ENCODE results near the gene GALP. TPM values are rescaled to one million over a fixed set of nuclear protein-coding genes. Genes with fewer than 3 reads are reported as not detected.
A peak's percentile ranks its signal among the peaks of the same experiment; 100 is the strongest.
"Not testable (repeated sequence)": the region's sequence is repeated elsewhere in the genome, so short reads cannot be mapped to it uniquely, and the experiment has no call there.

GALP gene
- total RNA-seq, 1 donor from 2014 or later = not detected

GRCh38 chr19:56211718-56212117, 35.9 kb downstream of the GALP start:
- DNase-seq (ENCODE audit: low read depth) (no peak), FAIRE-seq (no peak)
- no peaks in the 10 kb centered on the region for H3K27me3 ChIP-seq (ENCODE audit: control insufficient read depth, insufficient read depth, low read length)
- no peak for TF ChIP-seq CTCF (IDR thresholded peaks at IDR 0.05; ENCODE audit: insufficient read depth, low read length, severe bottlenecking)
- no peak overlapping the region for H3K4me3 ChIP-seq (ENCODE audit: low read depth, low read length)
- no peaks in the 10 kb centered on the region for H3K36me3 ChIP-seq (ENCODE audit: control insufficient read depth, insufficient read depth, low read length)

- peak overlapping the region; percentile 36 for H3K4me3 ChIP-seq (ENCODE audit: low read depth, low read length)
- TF ChIP-seq CTCF (IDR thresholded peaks at IDR 0.05; ENCODE audit: insufficient read depth, low read length, severe bottlenecking) = no peak
- FAIRE-seq = no peak
- H3K36me3 ChIP-seq (ENCODE audit: control insufficient read depth, insufficient read depth, low read length) = no peaks in the 10 kb centered on the region
- peak; percentile 85 for DNase-seq (ENCODE audit: low read depth)
- H3K27me3 ChIP-seq (ENCODE audit: control insufficient read depth, insufficient read depth, low read length) = no peaks in the 10 kb centered on the region
Measured at GRCh38 chr19:56217039-56217949, 41.5 kb downstream of the GALP start.

- no peak for DNase-seq (ENCODE audit: low read depth)
Measured at GRCh38 chr19:56218961-56219360, 43.2 kb downstream of the GALP start.

GRCh38 chr19:56221442-56221841, 45.6 kb downstream of the GALP start:
- not testable (repeated sequence) for H3K4me3 ChIP-seq (ENCODE audit: low read depth, low read length); H3K36me3 ChIP-seq (ENCODE audit: control insufficient read depth, insufficient read depth, low read length); H3K27me3 ChIP-seq (ENCODE audit: control insufficient read depth, insufficient read depth, low read length)
- FAIRE-seq (peak; percentile 47), DNase-seq (ENCODE audit: low read depth) (peak; percentile 10)
- TF ChIP-seq CTCF (IDR thresholded peaks at IDR 0.05; ENCODE audit: insufficient read depth, low read length, severe bottlenecking) = peak; percentile 37

More at GRCh38 chr19:56218961-56219360, 43.2 kb downstream of the GALP start:
- no peaks in the 10 kb centered on the region for H3K36me3 ChIP-seq (ENCODE audit: control insufficient read depth, insufficient read depth, low read length)
- H3K27me3 ChIP-seq (ENCODE audit: control insufficient read depth, insufficient read depth, low read length) = no peaks in the 10 kb centered on the region
- no peak overlapping the region for H3K4me3 ChIP-seq (ENCODE audit: low read depth, low read length)
- no peak for TF ChIP-seq CTCF (IDR thresholded peaks at IDR 0.05; ENCODE audit: insufficient read depth, low read length, severe bottlenecking)
- no peak for FAIRE-seq

GRCh38 chr19:56221851-56222250, 46.0 kb downstream of the GALP start:
- H3K27me3 ChIP-seq (ENCODE audit: control insufficient read depth, insufficient read depth, low read length) = no peaks in the 10 kb centered on the region
- DNase-seq (ENCODE audit: low read depth) (no peak), FAIRE-seq (no peak)
- H3K4me3 ChIP-seq (ENCODE audit: low read depth, low read length) = no peak overlapping the region
- no peaks in the 10 kb centered on the region for H3K36me3 ChIP-seq (ENCODE audit: control insufficient read depth, insufficient read depth, low read length)
- TF ChIP-seq CTCF (IDR thresholded peaks at IDR 0.05; ENCODE audit: insufficient read depth, low read length, severe bottlenecking) = no peak

Data from bronchial epithelial cell (primary cell).